ENCODE results near the gene PDCD11.
"Not testable (repeated sequence)": the region's sequence is repeated elsewhere in the genome, so short reads cannot be mapped to it uniquely, and the experiment has no call there.

Gene PDCD11, protein sequence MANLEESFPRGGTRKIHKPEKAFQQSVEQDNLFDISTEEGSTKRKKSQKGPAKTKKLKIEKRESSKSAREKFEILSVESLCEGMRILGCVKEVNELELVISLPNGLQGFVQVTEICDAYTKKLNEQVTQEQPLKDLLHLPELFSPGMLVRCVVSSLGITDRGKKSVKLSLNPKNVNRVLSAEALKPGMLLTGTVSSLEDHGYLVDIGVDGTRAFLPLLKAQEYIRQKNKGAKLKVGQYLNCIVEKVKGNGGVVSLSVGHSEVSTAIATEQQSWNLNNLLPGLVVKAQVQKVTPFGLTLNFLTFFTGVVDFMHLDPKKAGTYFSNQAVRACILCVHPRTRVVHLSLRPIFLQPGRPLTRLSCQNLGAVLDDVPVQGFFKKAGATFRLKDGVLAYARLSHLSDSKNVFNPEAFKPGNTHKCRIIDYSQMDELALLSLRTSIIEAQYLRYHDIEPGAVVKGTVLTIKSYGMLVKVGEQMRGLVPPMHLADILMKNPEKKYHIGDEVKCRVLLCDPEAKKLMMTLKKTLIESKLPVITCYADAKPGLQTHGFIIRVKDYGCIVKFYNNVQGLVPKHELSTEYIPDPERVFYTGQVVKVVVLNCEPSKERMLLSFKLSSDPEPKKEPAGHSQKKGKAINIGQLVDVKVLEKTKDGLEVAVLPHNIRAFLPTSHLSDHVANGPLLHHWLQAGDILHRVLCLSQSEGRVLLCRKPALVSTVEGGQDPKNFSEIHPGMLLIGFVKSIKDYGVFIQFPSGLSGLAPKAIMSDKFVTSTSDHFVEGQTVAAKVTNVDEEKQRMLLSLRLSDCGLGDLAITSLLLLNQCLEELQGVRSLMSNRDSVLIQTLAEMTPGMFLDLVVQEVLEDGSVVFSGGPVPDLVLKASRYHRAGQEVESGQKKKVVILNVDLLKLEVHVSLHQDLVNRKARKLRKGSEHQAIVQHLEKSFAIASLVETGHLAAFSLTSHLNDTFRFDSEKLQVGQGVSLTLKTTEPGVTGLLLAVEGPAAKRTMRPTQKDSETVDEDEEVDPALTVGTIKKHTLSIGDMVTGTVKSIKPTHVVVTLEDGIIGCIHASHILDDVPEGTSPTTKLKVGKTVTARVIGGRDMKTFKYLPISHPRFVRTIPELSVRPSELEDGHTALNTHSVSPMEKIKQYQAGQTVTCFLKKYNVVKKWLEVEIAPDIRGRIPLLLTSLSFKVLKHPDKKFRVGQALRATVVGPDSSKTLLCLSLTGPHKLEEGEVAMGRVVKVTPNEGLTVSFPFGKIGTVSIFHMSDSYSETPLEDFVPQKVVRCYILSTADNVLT (N-terminal part only)

DNA sequence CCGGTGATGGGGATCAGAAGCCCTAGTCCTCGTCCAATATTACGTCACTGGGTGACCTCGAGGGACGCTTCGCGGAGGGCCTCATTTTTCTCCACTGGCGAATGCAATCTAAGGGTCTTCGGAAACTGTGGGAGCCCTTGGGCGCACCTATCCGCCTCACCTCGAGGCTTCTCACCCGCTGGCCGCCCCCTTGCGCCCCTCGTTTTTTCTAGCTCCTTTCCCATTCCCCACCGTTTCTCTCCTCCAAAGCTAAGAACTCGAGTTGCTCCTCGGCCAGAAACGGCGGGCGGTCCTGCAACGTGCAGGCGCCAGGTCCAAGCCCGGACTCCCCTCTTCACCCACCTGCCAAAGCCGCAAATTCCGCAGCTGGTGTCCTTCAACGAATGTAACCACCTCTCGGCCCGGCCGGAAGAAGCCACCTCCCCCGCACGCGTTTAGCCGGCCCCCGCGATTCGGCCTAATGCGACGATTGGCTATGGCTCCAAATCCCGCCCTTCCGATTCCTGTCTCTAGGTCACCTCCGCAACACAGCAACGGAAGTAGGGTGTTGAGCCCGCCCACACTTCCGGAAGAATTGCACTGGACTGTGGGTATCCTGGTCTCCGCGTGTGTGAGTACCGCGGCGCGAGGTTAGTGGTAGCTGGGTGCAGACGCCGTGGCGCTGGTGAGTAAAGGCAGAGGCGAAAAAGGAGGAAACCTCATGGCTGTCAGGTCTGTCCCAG is at the start of gene PDCD11, which contains the start of gene ATP5MK:
TSS of gene PDCD11 (plus strand) at position 560 of the 722 bp plus-strand sequence. CDS start 1,801 bp downstream, outside the sequence.
TSS of gene ATP5MK (minus strand) at position 409 of the 722 bp plus-strand sequence. CDS start 4,018 bp downstream, outside the sequence.
- peak; percentile 50 to 83 for DNase-seq

DNA sequence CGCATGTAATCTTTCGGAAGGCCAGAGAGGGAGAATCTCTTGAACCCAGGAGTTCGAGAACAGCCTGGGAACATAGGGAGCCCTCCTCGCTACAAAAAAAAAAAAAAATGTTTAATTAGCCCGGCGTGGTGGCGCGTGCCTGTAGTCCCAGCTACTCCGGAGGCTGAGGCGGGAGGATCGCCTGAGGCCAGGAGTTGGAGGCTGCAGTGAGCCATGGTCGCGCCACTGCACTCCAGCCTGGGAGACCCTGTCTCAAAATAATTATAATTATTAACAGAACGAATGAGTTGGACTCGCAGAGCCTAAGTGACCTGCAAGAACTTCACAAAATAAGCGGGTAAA is 46.3 kb upstream of the PDCD11 start:
- no peak for DNase-seq

DNA sequence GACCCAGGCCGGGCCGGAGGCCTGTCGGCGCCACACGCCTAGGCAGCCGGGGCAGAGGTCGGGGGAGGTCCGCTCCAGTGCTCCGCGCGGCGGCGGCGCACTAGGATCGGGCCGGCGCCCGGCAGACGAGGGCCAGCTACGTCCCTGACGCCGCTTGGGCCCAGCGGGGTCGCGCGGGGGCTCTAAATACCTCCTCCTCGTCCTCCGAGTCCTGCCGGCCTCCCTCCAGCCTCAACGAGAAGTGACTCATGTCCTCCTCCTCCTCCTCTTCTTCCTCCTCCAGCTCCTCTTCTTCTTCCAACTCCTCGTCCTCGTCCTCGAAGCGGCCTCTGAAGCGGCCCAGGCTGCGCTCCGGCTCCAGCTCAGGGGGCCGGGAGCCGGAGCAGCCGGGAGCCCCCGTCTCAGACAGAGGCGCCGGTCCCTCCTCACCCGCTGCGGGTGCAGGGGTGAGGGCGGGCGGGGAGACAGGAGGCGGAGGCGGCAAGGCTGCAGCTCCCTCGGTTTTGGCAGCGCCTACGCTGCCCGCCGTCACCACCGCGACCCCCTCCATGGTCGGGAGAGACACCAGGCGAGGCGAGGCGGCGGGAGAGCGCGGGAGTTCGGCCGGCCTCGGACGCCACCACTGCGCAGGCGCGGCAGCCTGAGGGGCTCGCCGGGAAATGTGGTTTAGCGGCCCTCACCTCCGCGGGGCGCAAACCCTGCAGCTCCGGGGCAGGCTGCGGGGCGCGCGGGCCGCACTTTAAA is 45.7 kb upstream of the PDCD11 start, which contains the start of gene PCGF6:
TSS of gene PCGF6 (minus strand) at position 624 of the 744 bp plus-strand sequence. CDS start at position 550, 74 bp downstream.
- DNase-seq, result peak; percentile 44 to 57

DNA sequence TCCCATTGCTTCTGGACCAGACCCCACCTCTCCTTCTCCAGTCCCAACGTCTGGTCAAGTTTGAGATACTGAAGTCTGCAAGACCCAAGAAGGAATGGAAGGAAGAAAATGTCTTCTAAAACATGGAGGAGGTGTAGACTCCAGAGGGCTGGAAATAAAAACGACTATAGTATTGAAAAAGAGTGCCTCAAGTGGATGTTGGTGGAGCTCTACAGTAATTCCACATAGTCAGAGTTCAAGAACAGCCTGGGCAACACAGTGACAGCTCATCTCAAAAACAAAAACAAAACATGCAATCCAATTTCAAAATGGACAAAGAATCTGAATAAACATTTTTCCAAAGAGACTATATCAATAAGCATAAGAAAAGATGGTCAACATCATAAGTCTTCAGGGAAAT is 43.1 kb upstream of the PDCD11 start:
- no peak for DNase-seq

DNA sequence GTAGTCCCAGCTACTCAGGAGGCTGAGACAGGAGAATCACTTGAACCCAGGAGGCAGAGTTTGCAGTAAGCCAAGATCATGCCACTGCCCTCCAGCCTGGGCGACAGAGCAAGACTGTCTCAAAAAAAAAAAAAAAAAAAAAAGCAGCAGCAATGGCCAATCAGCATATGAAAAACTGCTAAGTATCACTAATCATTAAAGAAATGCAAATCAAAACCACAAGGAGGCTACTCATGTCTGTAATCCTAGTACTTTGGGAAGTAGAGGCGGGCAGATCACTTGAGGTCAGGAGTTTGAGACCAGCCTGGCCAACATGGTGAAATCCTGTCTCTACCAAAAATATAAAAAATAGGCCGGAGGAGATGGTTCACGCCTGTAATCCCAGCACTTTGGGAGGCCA is 41.9 kb upstream of the PDCD11 start:
- DNase-seq, result not testable (repeated sequence)

DNA sequence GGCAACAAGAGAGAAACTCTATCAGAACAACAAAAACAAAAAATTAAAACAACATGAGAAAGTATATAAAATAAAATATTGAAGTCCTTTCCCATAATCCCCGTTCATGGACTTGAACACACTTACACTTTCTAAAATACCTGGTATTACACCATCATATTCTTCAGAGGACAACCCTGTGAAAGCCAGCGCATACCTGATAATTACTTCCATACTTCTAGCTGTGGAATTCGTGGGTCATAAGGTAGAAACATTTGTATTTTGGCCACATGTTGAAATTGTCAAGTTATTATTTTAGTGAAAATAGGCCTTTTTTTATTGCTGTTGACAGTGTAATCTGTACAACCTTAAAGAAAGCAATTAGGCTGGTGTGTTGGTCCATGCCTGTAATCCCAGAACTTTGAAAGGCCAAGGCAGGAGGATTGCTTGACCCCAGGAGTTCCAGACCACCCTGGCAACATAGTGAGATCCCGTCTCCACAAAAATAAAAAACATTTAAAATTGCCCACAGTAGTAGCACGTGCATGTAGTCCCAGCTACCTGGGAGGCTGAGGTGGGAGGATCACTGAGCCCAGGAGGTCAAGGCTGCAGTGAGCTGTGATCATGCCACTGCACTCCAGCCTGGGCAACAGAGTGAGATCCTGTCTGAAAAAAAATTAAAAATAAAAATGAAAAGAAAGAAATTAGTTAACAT is 40.4 kb upstream of the PDCD11 start:
- no peak for DNase-seq

DNA sequence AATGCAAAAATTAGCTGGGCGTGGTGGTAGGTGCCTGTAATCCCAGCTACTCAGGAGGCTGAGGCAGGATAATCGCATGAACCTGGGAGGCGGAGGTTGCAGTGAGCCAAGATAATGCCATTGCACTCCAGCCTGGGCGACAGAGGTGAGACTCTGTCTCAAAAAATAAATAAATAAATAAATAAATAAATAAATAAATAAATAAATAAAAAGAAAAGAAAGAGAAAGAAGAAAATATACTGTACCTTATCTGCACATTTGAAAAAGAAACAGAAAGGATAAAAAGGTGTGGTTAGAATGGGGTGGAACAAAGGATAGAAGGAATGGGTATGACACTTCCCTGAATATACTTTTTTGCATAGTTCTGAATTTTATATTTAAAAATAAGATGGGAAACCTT is 36.9 kb upstream of the PDCD11 start:
- DNase-seq, result not testable (repeated sequence)

DNA sequence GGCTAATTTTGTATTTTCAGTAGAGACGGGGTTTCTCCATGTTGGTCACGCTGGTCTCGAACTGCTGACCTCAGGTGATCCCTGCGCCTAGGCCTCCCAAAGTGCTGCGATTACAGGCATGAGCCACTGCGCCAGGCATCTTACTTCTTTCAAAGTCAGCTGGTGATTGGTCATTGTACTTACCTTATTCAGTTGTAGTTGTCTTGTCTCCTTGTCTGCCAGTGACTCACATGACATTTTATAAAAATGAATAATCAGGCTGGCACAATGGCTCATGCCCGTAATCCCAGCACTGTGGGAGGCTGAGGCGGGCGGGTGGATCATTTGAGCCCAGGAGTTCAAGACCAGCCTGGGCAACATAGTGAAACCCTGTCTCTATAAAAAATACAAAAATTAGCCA is 35.6 kb upstream of the PDCD11 start:
- not testable (repeated sequence) for DNase-seq

DNA sequence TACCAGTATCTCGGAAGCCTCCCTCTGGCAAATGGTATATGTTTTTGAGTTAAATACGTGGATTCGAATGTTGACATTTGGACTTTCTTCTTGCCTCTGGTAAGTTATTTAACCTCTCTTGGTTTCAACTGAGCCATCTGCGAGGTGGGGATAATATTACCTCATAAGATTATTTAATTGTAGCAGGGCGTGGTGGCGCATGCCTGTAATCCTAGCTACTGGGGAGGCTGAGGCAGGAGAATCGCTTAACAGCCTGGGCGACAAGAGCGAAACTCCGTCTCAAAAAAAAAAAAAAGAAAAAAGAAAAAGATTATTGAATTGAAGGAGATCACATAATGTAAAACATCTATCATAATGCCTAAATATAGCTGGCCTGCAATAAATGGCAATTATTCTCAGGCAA is 29.0 kb upstream of the PDCD11 start:
- DNase-seq, result no peak

DNA sequence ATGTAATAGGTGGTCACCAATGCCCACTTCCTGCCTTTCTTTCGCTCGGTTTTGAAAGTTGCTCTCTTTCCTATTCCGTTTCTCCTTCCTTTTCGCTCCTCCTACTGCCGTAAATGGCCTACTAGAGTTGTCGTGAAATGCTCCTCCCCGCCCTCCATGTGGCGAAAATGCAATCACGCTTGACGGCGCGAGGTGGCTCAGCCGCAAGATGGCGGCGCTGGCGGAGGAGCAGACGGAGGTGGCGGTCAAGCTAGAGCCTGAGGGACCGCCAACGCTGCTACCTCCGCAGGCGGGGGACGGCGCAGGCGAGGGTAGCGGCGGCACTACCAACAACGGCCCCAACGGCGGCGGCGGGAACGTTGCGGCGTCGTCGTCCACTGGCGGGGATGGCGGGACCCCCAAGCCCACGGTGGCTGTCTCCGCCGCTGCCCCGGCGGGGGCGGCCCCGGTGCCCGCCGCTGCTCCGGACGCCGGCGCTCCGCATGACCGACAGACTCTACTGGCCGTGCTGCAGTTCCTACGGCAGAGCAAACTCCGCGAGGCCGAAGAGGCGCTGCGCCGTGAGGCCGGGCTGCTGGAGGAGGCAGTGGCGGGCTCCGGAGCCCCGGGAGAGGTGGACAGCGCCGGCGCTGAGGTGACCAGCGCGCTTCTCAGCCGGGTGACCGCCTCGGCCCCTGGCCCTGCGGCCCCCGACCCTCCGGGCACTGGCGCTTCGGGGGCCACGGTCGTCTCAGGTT is 28.5 kb upstream of the PDCD11 start, which contains the start of gene TAF5:
TSS of gene TAF5 (plus strand) at position 195 of the 737 bp plus-strand sequence. CDS start at position 209, 14 bp downstream.
- DNase-seq, result peak; percentile 24 to 76

DNA sequence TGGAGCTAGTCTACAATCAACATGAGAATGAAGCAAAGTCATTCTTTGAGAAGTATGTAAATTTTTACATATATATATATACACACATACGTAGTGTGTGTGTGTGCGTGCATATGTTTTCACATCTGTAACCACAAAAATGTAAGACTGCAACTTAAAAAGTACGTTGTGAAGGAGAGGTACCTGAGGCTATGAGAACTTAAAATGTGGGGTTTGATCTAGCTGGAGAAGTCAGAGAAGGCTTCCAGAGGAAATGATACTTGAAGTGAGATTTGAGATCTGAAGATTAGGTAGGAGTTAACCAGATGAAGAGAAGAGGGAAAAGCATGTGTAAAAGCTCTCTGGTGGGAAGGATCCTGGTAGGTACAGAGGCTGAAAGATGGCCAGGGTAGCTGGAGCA is 22.9 kb upstream of the PDCD11 start:
- no peak for DNase-seq

DNA sequence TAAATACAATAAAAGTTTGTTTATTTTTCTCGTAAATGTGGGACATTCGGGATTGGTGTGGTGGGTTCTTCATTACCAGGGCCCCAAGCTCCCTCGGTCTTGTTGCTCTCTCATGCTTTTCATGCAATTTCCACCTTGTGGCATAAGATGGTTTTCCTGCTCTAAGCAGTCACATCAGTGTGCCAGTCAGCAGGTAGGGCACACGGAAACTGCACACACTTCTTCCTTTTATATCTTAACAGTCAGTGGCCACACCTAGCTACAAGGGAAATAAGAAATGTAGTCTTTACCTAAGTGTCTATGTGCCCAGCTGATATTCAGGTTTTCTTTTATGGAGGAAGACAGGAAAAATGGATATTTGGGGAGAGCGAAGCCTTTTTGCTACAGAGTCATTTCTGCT is 22.2 kb upstream of the PDCD11 start:
- DNase-seq, result no peak

DNA sequence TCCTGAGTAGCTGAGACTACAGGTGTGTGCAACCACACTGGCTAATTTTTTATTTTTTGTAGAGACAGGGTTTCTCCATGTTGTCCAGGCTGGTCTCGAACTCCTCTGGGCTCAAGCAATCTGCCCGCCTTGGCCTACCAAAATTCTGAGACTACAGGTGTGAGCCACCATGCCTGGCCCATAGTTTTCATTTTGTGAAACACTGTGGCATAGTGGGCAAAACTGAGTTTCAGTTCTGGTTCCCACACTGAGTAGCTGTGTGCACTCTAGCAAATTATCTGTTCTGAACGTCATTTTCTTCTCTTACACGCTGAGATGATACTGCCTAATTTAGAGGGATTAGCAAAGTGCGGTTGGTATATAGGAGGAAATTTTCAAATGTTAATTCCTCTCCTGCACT is 13.7 kb upstream of the PDCD11 start:
- no peak for DNase-seq

DNA sequence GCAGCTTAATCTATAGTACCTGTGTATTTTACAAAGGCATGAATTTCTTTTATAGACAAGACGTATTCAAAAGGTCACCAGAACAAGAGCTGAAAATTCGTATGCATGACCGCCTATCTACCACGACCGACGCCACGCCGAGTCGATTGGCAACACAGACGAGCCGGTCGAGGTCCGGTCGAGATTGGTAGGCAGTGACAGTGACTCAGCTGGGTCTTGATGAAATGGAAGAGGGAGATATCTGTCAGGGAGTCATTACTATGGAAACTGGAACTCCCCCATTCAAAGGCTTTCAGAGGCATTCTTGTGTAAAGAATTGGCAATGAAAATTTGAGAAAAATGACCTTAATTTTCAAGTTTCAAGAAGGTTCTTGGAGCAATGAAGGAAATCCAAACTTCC is 2.2 kb upstream of the PDCD11 start:
- DNase-seq, result no peak

DNA sequence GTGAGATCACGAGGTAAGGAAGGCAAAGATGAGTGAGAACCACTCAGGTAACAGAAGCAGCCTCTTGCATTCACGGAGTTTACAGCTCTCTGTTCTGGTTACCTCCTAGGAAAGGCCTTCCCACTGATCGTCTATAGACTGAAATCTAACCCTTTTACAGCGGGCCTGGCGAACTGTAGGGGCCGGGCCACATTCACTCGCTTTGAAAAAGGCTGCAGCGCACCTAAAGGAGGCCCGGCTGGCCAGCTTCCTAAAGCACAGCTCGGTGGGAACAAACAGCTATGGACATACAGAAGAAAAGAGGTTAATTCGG is 716 bp upstream of the PDCD11 start:
- no peak for DNase-seq

DNA sequence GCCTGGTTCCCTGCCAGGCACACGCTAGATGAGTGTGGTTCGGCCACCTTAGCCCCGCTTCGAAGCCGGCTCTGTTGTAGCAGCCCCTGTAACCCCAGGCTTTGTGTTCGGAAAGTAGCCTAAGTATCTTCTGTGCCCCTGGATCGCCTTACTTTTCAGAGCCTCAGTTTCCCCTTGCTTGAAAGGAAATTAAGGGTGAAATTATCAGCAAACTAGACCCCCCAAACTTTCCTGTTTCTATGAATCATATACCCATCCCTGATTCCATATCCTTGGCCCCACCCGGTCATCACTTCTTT is 312 bp downstream of the PDCD11 start:
- DNase-seq, result no peak

DNA sequence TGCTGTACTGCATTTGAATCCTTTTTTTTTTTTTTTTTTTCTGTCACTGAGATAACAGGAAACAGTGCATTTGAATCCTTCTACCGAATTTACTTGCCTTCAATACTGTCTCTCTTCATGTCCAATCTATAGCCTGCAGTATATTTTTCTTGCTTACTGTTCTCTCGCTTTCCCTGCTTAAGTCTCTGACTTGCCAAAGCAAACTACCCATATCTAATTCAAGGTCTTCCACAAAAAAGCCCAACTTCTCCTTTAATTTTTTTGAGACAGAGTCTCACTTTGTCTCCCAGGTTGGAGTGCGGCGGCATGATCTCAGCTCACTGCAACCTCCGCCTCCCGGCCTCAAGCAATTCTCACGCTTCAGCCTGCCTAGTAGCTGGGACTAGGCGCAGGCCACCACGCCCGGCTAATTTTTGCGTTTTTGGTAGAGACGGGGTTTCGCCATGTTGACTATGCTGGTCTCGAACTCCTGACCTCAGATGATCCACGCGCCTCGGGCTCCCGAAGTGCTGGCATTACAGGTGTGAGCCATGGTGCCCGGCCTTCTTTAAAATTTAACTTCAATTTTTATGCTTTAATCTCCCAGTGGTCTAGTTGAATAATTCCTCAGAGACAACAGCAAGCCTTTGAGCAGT is 882 bp downstream of the PDCD11 start:
- DNase-seq, result no peak

DNA sequence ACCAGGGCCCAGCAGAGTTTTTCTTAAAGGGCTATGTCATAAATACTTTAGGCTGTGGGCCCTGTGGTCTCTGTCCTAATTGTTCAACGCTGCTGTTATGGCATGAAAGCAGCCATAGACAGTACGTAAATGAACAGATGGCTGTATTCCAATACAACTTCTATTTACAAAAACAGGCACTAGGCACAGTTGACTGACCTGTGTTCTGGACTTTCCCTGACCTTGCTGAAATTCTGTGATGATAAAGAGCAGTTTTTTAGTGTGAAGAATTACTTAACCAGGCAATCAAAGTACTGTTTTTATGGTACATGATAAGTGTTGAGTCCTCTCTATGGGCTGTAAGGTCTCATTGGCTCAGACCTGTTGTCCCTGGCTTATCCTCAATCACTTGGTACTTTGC is 17.1 kb downstream of the PDCD11 start:
- no peak for DNase-seq

DNA sequence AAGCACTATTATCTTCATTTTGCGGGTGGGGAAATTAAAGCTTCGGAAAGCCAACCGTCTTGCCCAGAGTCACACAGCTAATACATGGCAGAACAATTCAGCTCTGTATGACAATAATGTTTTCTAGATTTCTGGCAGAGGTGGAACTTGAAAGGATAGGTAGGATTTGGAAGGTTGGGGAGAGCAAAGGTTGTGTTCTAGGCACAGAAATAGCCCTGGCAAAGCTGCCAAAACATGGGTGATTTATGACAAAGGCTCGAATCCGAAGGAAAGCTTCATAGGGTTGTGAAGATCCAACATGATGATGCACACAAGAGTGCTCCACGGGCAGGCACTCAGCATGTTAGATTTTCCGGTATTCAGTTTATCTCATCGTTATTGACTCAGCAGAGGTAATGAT is 19.2 kb downstream of the PDCD11 start:
- DNase-seq, result no peak

All from NCI-H187 (cell line).